GM06990 (cell line): ENCODE measurements around the gene VPS33A.

ENCODE experiments used
- DNase-seq: peaks from one replicate; pipeline ENCODE4 v3.0.0-alpha.2; 2011; ENCODE audit not compliant: insufficient read length; ENCODE audit errors: extremely low read depth
- H3K27me3 ChIP-seq: replicated peaks from 2 replicates; pipeline ENCODE4 v1.6.0; 2011; ENCODE audit warnings: low read length; ENCODE audit not compliant: control insufficient read depth, insufficient read depth
- H3K36me3 ChIP-seq: 2 replicates; pipeline ENCODE4 v1.5.1; 2011; ENCODE audit warnings: low read length; ENCODE audit not compliant: control insufficient read depth, insufficient read depth
- H3K4me3 ChIP-seq: replicated peaks from 2 replicates; pipeline ENCODE4 v1.5.1; 2011; ENCODE audit warnings: low read depth, mild to moderate bottlenecking, control low read depth, low read length
- CTCF ChIP-seq: IDR thresholded peaks from 2 replicates; pipeline ENCODE4 v1.5.1; 2011; ENCODE audit warnings: low read length, control low read depth, mild to moderate bottlenecking, inconsistent platforms; ENCODE audit not compliant: insufficient read depth, poor library complexity, severe bottlenecking

Gene VPS33A

GRCh38 chr12:122266230-122266901 lies at the start of gene VPS33A:
Gene VPS33A (minus strand): TSS chr12:122266494. CDS start chr12:122266408, 86 bp downstream.
- Histone ChIP-seq H3K27me3 (no peaks in the 10 kb centered on the region), H3K4me3 (peak within 1 kb of the TSS; percentile 93), H3K36me3 (peaks cover 2% of the 10 kb centered on the region)
- no peak for TF ChIP-seq CTCF
- peak; percentile 95 for DNase-seq

- peaks cover 11% of the 10 kb centered on the region for H3K36me3 ChIP-seq
- DNase-seq, result no peak
- H3K4me3 ChIP-seq, result no peak overlapping the region
- TF ChIP-seq CTCF, result no peak
- no peaks in the 10 kb centered on the region for H3K27me3 ChIP-seq
These were observed 46.6 kb upstream of the VPS33A start for GRCh38 chr12:122312926-122313325.

- no peak for DNase-seq
- peaks cover 9% of the 10 kb centered on the region for H3K36me3 ChIP-seq
- no peak overlapping the region for H3K4me3 ChIP-seq
- TF ChIP-seq CTCF, result no peak
- H3K27me3 ChIP-seq, result no peaks in the 10 kb centered on the region
These were observed 45.4 kb upstream of the VPS33A start for GRCh38 chr12:122311696-122312095.

- peaks cover 6% of the 10 kb centered on the region for H3K36me3 ChIP-seq
- DNase-seq, result no peak
- no peak for TF ChIP-seq CTCF
These were observed 44.5 kb upstream of the VPS33A start for GRCh38 chr12:122310626-122311333.

GRCh38 chr12:122309564-122310121 lies 43.3 kb upstream of the VPS33A start:
- H3K36me3 ChIP-seq, result peaks cover 6% of the 10 kb centered on the region
- H3K27me3 ChIP-seq, result no peaks in the 10 kb centered on the region
- DNase-seq, result no peak
- no peak overlapping the region for H3K4me3 ChIP-seq
- TF ChIP-seq CTCF, result no peak

More at GRCh38 chr12:122310626-122311333, 44.5 kb upstream of the VPS33A start:
- no peak overlapping the region for H3K4me3 ChIP-seq
- no peaks in the 10 kb centered on the region for H3K27me3 ChIP-seq
